Measurements from ENCODE around the gene RBMS3. TPM values are rescaled to one million over a fixed set of nuclear protein-coding genes. Genes with fewer than 3 reads are reported as not detected.

RBMS3 gene
- total RNA-seq, 4 donors from 2014 or later, result 2.8 to 77.6 (median 13.7) TPM

GRCh38 chr3:29635888-29636287, 355.0 kb downstream of the RBMS3 start:
- TF ChIP-seq POLR2A (IDR thresholded peaks at IDR 0.05), result no peak
- TF ChIP-seq CTCF (IDR thresholded peaks at IDR 0.05), result no peak
- Histone ChIP-seq H3K27ac (no peak overlapping the region), H3K4me3 (no peak overlapping the region), H3K4me1 (peaks cover 0 to 6% (median 0%) of the 10 kb centered on the region in 4 donors), H3K27me3 (no peaks in the 10 kb centered on the region), H3K9me3 (no peaks in the 10 kb centered on the region), H3K36me3 (no peaks in the 10 kb centered on the region)
- DNase-seq, result no peak

DNA sequence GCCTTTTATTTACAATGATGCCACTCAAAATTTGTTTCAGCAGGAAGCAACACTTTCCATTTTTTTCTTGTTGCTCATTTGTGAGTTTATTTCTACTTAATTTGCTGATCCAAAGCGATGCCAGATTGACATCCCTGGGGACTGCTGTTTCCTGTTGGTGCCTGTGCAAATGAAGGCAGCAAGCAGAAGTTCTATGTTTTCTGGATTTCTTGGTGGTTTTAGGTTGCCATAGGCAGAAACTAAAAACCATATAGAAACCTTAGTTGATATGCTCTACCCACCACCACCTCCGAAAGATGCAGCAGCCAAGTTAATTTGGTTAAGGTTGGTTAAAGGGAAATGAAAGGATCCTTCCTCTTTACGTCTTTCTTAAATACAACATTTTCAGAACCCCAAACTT, 356.2 kb downstream of the RBMS3 start:
- no peak overlapping the region for H3K27ac ChIP-seq
- H3K4me3 ChIP-seq, result no peak overlapping the region
- H3K36me3 ChIP-seq, result no peaks in the 10 kb centered on the region
- TF ChIP-seq POLR2A (IDR thresholded peaks at IDR 0.05) (no peak), CTCF (IDR thresholded peaks at IDR 0.05) (no peak)
- H3K27me3 ChIP-seq, result no peaks in the 10 kb centered on the region
- no peak for DNase-seq
- peaks cover 0 to 6% (median 0%) of the 10 kb centered on the region in 4 donors for H3K4me1 ChIP-seq
- no peaks in the 10 kb centered on the region for H3K9me3 ChIP-seq

GRCh38 chr3:29639578-29640290, 358.9 kb downstream of the RBMS3 start:
- Histone ChIP-seq H3K4me3 (no peak overlapping the region), H3K27me3 (no peaks in the 10 kb centered on the region), H3K9me3 (no peaks in the 10 kb centered on the region), H3K4me1 (peaks cover 0 to 6% (median 0%) of the 10 kb centered on the region in 4 donors), H3K27ac (no peak overlapping the region), H3K36me3 (no peaks in the 10 kb centered on the region)
- DNase-seq, result no peak
- no peak for TF ChIP-seq CTCF (IDR thresholded peaks at IDR 0.05)
- TF ChIP-seq POLR2A (IDR thresholded peaks at IDR 0.05), result no peak

GRCh38 chr3:29642393-29643033, 361.6 kb downstream of the RBMS3 start:
- H3K4me3 ChIP-seq, result no peak overlapping the region
- TF ChIP-seq POLR2A (IDR thresholded peaks at IDR 0.05), result no peak
- TF ChIP-seq CTCF (IDR thresholded peaks at IDR 0.05), result no peak
- peaks cover 0 to 6% (median 0%) of the 10 kb centered on the region in 4 donors for H3K4me1 ChIP-seq
- no peaks in the 10 kb centered on the region for H3K27me3 ChIP-seq
- H3K9me3 ChIP-seq, result no peaks in the 10 kb centered on the region
- H3K27ac ChIP-seq, result peak overlapping the region in 1 of 4 donors; percentile 56
- peak in 1 of 3 donors; percentile 58 for DNase-seq
- no peaks in the 10 kb centered on the region for H3K36me3 ChIP-seq

DNA sequence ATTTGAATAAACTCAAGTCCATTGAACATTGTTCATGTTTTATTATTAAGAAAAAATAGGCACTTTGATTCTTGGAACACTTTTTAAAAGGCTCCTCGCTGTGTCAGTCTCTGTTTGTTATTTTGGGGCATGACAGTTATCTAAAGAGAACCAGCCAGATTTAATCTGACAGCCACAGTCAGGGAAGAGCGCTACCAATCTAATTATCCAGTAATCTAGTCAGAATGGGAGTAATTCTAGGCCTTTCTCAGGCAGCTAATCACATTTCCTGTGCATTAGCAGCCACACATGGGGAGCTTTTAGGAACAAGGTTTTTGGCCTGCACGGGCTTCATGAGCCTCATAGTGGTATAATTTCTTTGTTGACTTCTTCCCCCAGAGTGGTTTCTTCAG, 362.2 kb downstream of the RBMS3 start:
- Histone ChIP-seq H3K27ac (no peak overlapping the region), H3K36me3 (no peaks in the 10 kb centered on the region)

More for the DNA sequence above, 362.2 kb downstream of the RBMS3 start:
- no peaks in the 10 kb centered on the region for H3K9me3 ChIP-seq
- no peak for DNase-seq
- H3K4me3 ChIP-seq, result no peak overlapping the region
- no peaks in the 10 kb centered on the region for H3K27me3 ChIP-seq
- TF ChIP-seq POLR2A (IDR thresholded peaks at IDR 0.05) (no peak), CTCF (IDR thresholded peaks at IDR 0.05) (no peak)
- H3K4me1 ChIP-seq, result peaks cover 0 to 6% (median 0%) of the 10 kb centered on the region in 4 donors
